SK-N-SH treated with all-trans-retinoic acid at 6 μM for 48 hours (cell line): ENCODE results near the gene TMPRSS12.

Experiments
- ATAC-seq: fragments of 200-7000 bp; cut with Tn5 transposase; 3 replicates; pipeline ENCODE4 v1.9.1; 2020; ENCODE audit warnings: mild to moderate bottlenecking, moderate library complexity
- ARNTL ChIP-seq: fragments of 450-650 bp; formaldehyde crosslinking; IDR thresholded peaks from 2 replicates; pipeline ENCODE4 v1.5.0; 2020; ENCODE audit warnings: low read depth, mild to moderate bottlenecking, moderate library complexity, borderline replicate concordance
- BACH2 ChIP-seq: fragments of 250-450 bp; sonication (Bioruptor Pico); IDR thresholded peaks from 2 replicates; pipeline ENCODE4 v1.9.0; 2021; ENCODE audit warnings: mild to moderate bottlenecking, borderline replicate concordance
- CSDC2 ChIP-seq: fragments of 250-450 bp; sonication (Bioruptor Pico); IDR thresholded peaks from 2 replicates; pipeline ENCODE4 v1.5.0; 2020; ENCODE audit warnings: mild to moderate bottlenecking, moderate library complexity
- ESRRG ChIP-seq: fragments of 250-450 bp; sonication (Bioruptor Pico); IDR thresholded peaks from 2 replicates; pipeline ENCODE4 v1.6.1; 2021; ENCODE audit warnings: mild to moderate bottlenecking
- GLIS3 ChIP-seq: fragments of 250-450 bp; sonication (Bioruptor Pico); IDR thresholded peaks from 2 replicates; pipeline ENCODE4 v1.5.0; 2020; ENCODE audit warnings: mild to moderate bottlenecking, moderate library complexity
- ISL1 ChIP-seq: fragments of 250-450 bp; sonication (Bioruptor Pico); IDR thresholded peaks from 2 replicates; pipeline ENCODE4 v2.1.2; 2022; ENCODE audit warnings: mild to moderate bottlenecking, moderate library complexity
- OSR1 ChIP-seq: fragments of 250-450 bp; sonication (Bioruptor Pico); IDR thresholded peaks from 2 replicates; pipeline ENCODE4 v1.8.0; 2022; ENCODE audit warnings: moderate library complexity, mild to moderate bottlenecking, inconsistent platforms
- PATZ1 ChIP-seq: fragments of 250-450 bp; sonication (Bioruptor Pico); IDR thresholded peaks from 2 replicates; pipeline ENCODE4 v1.8.0; 2020; ENCODE audit warnings: mild to moderate bottlenecking, moderate library complexity, borderline replicate concordance
- POU6F1 ChIP-seq: fragments of 250-450 bp; sonication (Bioruptor Pico); IDR thresholded peaks from 2 replicates; pipeline ENCODE4 v1.8.0; 2021; ENCODE audit warnings: low read depth, mild to moderate bottlenecking, moderate library complexity, borderline replicate concordance
- PPARA ChIP-seq: fragments of 250-450 bp; sonication (Bioruptor Pico); IDR thresholded peaks from 2 replicates; pipeline ENCODE4 v1.5.0; 2020; ENCODE audit warnings: mild to moderate bottlenecking, borderline replicate concordance
- RARB ChIP-seq: fragments of 250-450 bp; sonication (Bioruptor Pico); IDR thresholded peaks from 2 replicates; pipeline ENCODE4 v1.8.0; 2021; ENCODE audit warnings: mild to moderate bottlenecking, moderate library complexity
- TCF4 ChIP-seq: fragments of 250-450 bp; sonication (Bioruptor Pico); IDR thresholded peaks from 2 replicates; pipeline ENCODE4 v1.8.0; 2021; ENCODE audit warnings: mild to moderate bottlenecking, moderate library complexity, borderline replicate concordance
- TOX ChIP-seq: fragments of 250-450 bp; sonication (Bioruptor Pico); IDR thresholded peaks from 2 replicates; pipeline ENCODE4 v1.8.0; 2021; ENCODE audit warnings: mild to moderate bottlenecking, moderate library complexity, borderline replicate concordance
- TSHZ2 ChIP-seq: fragments of 250-450 bp; sonication (Bioruptor Pico); IDR thresholded peaks from 2 replicates; pipeline ENCODE4 v1.5.0; 2020; ENCODE audit warnings: mild to moderate bottlenecking, moderate library complexity
- ZC3H10 ChIP-seq: fragments of 250-450 bp; sonication (Bioruptor Pico); IDR thresholded peaks from 2 replicates; pipeline ENCODE4 v1.5.1; 2021; ENCODE audit warnings: mild to moderate bottlenecking, moderate library complexity
- ZFP3 ChIP-seq: fragments of 250-450 bp; sonication (Bioruptor Pico); IDR thresholded peaks from 2 replicates; pipeline ENCODE4 v1.5.0; 2020; ENCODE audit warnings: mild to moderate bottlenecking, moderate library complexity
- ZFP30 ChIP-seq: fragments of 450-650 bp; formaldehyde crosslinking; IDR thresholded peaks from 2 replicates; pipeline ENCODE4 v1.5.0; 2022; ENCODE audit warnings: mild to moderate bottlenecking, moderate library complexity
- ZNF70 ChIP-seq: fragments of 450-650 bp; formaldehyde crosslinking; IDR thresholded peaks from 2 replicates; pipeline ENCODE4 v1.5.0; 2020; ENCODE audit warnings: mild to moderate bottlenecking, moderate library complexity
- ZNF8 ChIP-seq: fragments of 450-650 bp; formaldehyde crosslinking; IDR thresholded peaks from 2 replicates; pipeline ENCODE4 v1.5.0; 2020; ENCODE audit warnings: mild to moderate bottlenecking, moderate library complexity
- TF ChIP-seq, protein P1 (sequence below): fragments of 250-450 bp; sonication (Bioruptor Pico); IDR thresholded peaks from 2 replicates; pipeline ENCODE4 v1.5.1; 2020; ENCODE audit warnings: low read depth, mild to moderate bottlenecking, moderate library complexity

The TMPRSS12 gene

DNA sequence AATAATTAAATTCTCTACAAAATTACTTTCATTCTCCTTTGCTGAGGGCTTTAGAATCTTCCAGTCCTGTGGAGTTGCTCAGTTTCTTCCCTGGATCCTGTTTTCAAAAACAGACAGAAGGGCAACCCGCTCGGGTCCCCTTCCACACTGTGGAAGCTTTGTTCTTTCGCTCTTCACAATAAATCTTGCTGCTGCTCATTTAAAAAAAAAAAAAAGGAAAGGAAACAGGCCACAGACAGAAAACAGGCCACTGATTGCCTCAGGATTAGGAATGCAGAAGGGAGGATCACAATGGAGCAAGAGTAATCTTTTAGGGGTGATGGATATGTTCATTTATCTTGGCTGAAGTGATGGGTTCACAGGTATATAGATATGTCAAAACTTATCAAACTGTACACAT lies 80.1 kb downstream of the TMPRSS12 start:
- 0 out of 2 replicates have a peak, but pooled peaks have one; percentile 27 for TF ChIP-seq TSHZ2 (CRISPR knock-in tag)
- peak; percentile 74 for TF ChIP-seq TCF4 (CRISPR knock-in tag)
- TF ChIP-seq ISL1 (CRISPR knock-in tag) = peak; percentile 90
- no peak for TF ChIP-seq ZFP3 (CRISPR knock-in tag)
- no peak for TF ChIP-seq CSDC2

GRCh38 chr12:50923361-50924130 lies 80.8 kb downstream of the TMPRSS12 start:
- TF ChIP-seq OSR1 (CRISPR knock-in tag) (no peak), RARB (no peak), TSHZ2 (CRISPR knock-in tag) (no peak), ESRRG (CRISPR knock-in tag) (no peak), ARNTL (CRISPR knock-in tag) (no peak), TOX (CRISPR knock-in tag) (no peak), ZNF8 (CRISPR knock-in tag) (no peak), ZC3H10 (no peak)
- TF ChIP-seq, protein P1, sequence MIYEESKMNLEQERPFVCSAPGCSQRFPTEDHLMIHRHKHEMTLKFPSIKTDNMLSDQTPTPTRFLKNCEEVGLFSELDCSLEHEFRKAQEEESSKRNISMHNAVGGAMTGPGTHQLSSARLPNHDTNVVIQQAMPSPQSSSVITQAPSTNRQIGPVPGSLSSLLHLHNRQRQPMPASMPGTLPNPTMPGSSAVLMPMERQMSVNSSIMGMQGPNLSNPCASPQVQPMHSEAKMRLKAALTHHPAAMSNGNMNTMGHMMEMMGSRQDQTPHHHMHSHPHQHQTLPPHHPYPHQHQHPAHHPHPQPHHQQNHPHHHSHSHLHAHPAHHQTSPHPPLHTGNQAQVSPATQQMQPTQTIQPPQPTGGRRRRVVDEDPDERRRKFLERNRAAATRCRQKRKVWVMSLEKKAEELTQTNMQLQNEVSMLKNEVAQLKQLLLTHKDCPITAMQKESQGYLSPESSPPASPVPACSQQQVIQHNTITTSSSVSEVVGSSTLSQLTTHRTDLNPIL = no peak
- no peak for ATAC-seq

More for the DNA sequence above, 80.1 kb downstream of the TMPRSS12 start:
- peak; percentile 41 for ATAC-seq

DNA sequence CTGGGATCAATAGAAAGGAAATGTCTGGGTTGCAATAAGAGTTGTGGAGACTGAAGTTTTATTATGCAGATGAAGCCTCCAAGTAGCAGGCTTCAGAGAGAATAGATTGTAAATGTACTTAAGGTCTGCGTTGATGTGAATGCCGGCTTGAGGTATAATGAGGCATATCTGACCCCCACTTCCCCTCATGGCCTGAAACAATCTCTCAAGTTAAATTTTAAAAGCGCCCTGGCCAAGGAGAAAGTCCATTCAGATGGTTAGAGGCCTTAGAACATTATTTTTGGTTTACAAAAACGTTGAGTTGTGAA lies 81.4 kb downstream of the TMPRSS12 start:
- TF ChIP-seq CSDC2 = no peak
- no peak for TF ChIP-seq OSR1 (CRISPR knock-in tag)
- TF ChIP-seq ZFP30 (CRISPR knock-in tag) = no peak
- no peak for TF ChIP-seq TOX (CRISPR knock-in tag)
- TF ChIP-seq GLIS3 = no peak
- TF ChIP-seq ZNF8 (CRISPR knock-in tag) = no peak
- no peak for TF ChIP-seq ZFP3 (CRISPR knock-in tag)
- TF ChIP-seq RARB = no peak
- TF ChIP-seq ZNF70 = no peak
- no peak for TF ChIP-seq ISL1 (CRISPR knock-in tag)
- TF ChIP-seq PATZ1 (CRISPR knock-in tag) = no peak
- peak; percentile 17 for ATAC-seq

DNA sequence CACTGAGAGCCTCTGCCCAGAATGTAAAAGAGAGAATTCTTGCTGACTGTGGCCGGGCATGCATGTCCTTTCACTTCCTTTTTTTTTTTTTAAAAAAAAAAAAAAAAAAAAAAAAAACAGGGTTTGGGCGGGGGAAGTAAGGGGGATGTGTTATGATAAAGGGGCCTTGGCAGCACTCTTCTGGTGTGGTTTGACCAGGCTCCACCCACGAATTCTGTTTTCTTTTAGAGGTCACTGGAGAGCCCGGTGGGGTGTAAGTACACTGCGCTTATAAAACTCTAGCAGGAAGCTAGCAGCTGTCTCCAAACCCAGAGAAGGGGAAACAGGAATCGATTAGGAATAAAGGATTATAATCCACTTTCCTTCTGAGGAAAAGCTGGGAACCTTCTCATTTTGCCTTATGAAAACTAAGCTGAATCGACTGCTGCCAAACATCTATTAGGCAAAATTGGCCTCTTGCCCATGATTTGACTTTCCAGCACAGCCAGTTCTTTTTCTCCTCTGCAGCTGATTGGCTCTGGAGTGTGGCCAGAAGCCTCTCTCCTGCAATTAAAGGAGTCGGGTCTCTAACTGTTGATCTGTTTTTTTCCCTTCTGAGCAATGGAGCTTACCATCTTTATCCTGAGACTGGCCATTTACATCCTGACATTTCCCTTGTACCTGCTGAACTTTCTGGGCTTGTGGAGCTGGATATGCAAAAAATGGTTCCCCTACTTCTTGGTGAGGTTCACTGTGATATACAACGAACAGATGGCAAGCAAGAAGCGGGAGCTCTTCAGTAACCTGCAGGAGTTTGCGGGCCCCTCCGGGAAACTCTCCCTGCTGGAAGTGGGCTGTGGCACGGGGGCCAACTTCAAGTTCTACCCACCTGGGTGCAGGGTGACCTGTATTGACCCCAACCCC lies 82.0 kb downstream of the TMPRSS12 start:
- peak; percentile 87 for ATAC-seq
- TF ChIP-seq POU6F1 (CRISPR knock-in tag) (no peak), PATZ1 (CRISPR knock-in tag) (no peak), TCF4 (CRISPR knock-in tag) (0 out of 2 replicates have a peak, but pooled peaks have one; percentile 9), PPARA (CRISPR knock-in tag) (no peak), TOX (CRISPR knock-in tag) (no peak), BACH2 (no peak)
